SK-N-SH (cell line): ENCODE results near the gene SYCN. TPM values are rescaled to one million over a fixed set of nuclear protein-coding genes. Genes with fewer than 3 reads are reported as not detected.

Experiments used
- CTCF ChIA-PET: fragments of 300-600, 350-600 bp; formaldehyde crosslinking; extraction: SDS; loops from one replicate; lab custom pipeline; 2021; lab: Yijun Ruan, JAX
- POLR2A ChIA-PET: fragments of 350-600 bp; sonication (Branson Sonifier 250); formaldehyde crosslinking; extraction: SDS; loops from one replicate; lab custom pipeline; 2020; ENCODE audit warnings: antibody characterized with exemption, inconsistent platforms; lab: Yijun Ruan, JAX
- DNase-seq: peaks from one replicate; pipeline ENCODE4 v3.0.0; 2012
- H2AFZ ChIP-seq: fragments of 200-600 bp; sonication (generic); 2 replicates; pipeline ENCODE4 v1.8.1; 2016; ENCODE audit warnings: antibody characterized with exemption, mild to moderate bottlenecking, low read depth
- H3F3A ChIP-seq: fragments of 200-600 bp; sonication (generic); replicated peaks from 2 replicates; pipeline ENCODE3; 2016; ENCODE audit warnings: antibody characterized with exemption, mild to moderate bottlenecking; ENCODE audit not compliant: insufficient read depth
- H3K27ac ChIP-seq, 2 experiments: fragments of 200-500 bp in 1 of 2; fragments of 200-600 bp in 1 of 2; sonication (Bioruptor generic) in 1 of 2; sonication (generic), shearing (Covaris generic) in 1 of 2; 2 replicates each; pipeline versions ENCODE4 v1.5.1 to v1.6.1; 2014 to 2016; ENCODE audit warnings: low read depth in 2 of 2, inconsistent platforms in 1 of 2, low read length in 1 of 2, mild to moderate bottlenecking in 1 of 2, mixed read lengths in 1 of 2
- H3K27me3 ChIP-seq: fragments of 200-600 bp; sonication (generic), shearing (Covaris generic); 2 replicates; pipeline ENCODE4 v1.6.1; 2016; ENCODE audit warnings: mixed run types; ENCODE audit not compliant: insufficient read depth
- H3K36me3 ChIP-seq, 2 experiments: fragments of 200-500 bp in 1 of 2; fragments of 200-600 bp in 1 of 2; sonication (Bioruptor generic) in 1 of 2; sonication (generic) in 1 of 2; replicated peaks in 1 of 2; 2 replicates each; pipeline versions ENCODE3 to v1.5.1; 2014 to 2016; ENCODE audit warnings: low read length in 1 of 2, mild to moderate bottlenecking in 1 of 2; ENCODE audit not compliant: insufficient read depth in 2 of 2, control insufficient read depth in 1 of 2
- H3K4me1 ChIP-seq, 2 experiments: fragments of 200-500 bp in 1 of 2; fragments of 200-600 bp in 1 of 2; sonication (Bioruptor generic) in 1 of 2; sonication (generic), shearing (Covaris generic) in 1 of 2; 2 replicates each; pipeline versions ENCODE4 v1.5.1 to v1.6.1; 2014 to 2016; ENCODE audit warnings: low read depth in 1 of 2, low read length in 1 of 2, mixed run types in 1 of 2; ENCODE audit not compliant: insufficient read depth in 2 of 2, control insufficient read depth in 1 of 2
- H3K4me2 ChIP-seq: fragments of 200-600 bp; sonication (generic), shearing (Covaris generic); 2 replicates; pipeline ENCODE4 v1.6.1; 2017; ENCODE audit warnings: mixed run types
- H3K4me3 ChIP-seq, 2 experiments: fragments of 200-500 bp in 1 of 2; fragments of 200-600 bp in 1 of 2; sonication (Bioruptor generic) in 1 of 2; sonication (generic), shearing (Covaris generic) in 1 of 2; 2 replicates each; pipeline versions ENCODE4 v1.5.1 to v1.8.1; 2014 to 2016; ENCODE audit warnings: low read depth in 2 of 2, inconsistent platforms in 1 of 2, low read length in 1 of 2, mild to moderate bottlenecking in 1 of 2, mixed read lengths in 1 of 2, moderate library complexity in 1 of 2
- H3K79me2 ChIP-seq: fragments of 200-600 bp; sonication (generic); 2 replicates; pipeline ENCODE4 v1.8.1; 2017; ENCODE audit warnings: mild to moderate bottlenecking; ENCODE audit not compliant: insufficient read depth
- H3K9ac ChIP-seq: fragments of 200-600 bp; sonication (generic); 2 replicates; pipeline ENCODE4 v1.6.1; 2017; ENCODE audit warnings: mixed run types
- H3K9me2 ChIP-seq: fragments of 200-600 bp; sonication (generic); 2 replicates; pipeline ENCODE4 v1.6.1; 2017; ENCODE audit warnings: mixed run types
- H3K9me3 ChIP-seq: fragments of 200-600 bp; sonication (generic); 2 replicates; pipeline ENCODE4 v1.6.1; 2017; ENCODE audit warnings: mixed run types, mild to moderate bottlenecking, moderate library complexity
- H4K20me1 ChIP-seq: fragments of 200-600 bp; sonication (generic); 2 replicates; pipeline ENCODE4 v1.6.1; 2017; ENCODE audit warnings: mild to moderate bottlenecking, mixed run types; ENCODE audit not compliant: insufficient read depth
- GATA2 ChIP-seq: sonication (generic); formaldehyde crosslinking; IDR thresholded peaks from 2 replicates; pipeline ENCODE4 v1.5.0; 2020; ENCODE audit warnings: mild to moderate bottlenecking, missing genetic modification reagents
- PBX3 ChIP-seq: IDR thresholded peaks from 2 replicates; pipeline ENCODE4; 2012
- REST ChIP-seq: IDR thresholded peaks from 2 replicates; pipeline ENCODE4 v1.6.1; 2012; ENCODE audit warnings: mild to moderate bottlenecking, low read depth, low read length, moderate library complexity
- RFX5 ChIP-seq: IDR thresholded peaks from 2 replicates; pipeline ENCODE4 v1.6.1; 2012; ENCODE audit warnings: mild to moderate bottlenecking, improper control_type of control experiment, low read length
- RXRA ChIP-seq: IDR thresholded peaks from 2 replicates; pipeline ENCODE4 v1.4.0; 2012; ENCODE audit warnings: low read depth, mild to moderate bottlenecking, borderline replicate concordance
- TAF1 ChIP-seq: IDR thresholded peaks from 2 replicates; pipeline ENCODE4 v1.6.1; 2012; ENCODE audit warnings: low read depth, mild to moderate bottlenecking, low read length, moderate library complexity, borderline replicate concordance
- TCF12 ChIP-seq: IDR thresholded peaks from 2 replicates; pipeline ENCODE4 v1.4.0; 2012
- TEAD4 ChIP-seq: IDR thresholded peaks from 2 replicates; pipeline ENCODE4 v1.4.0; 2012; ENCODE audit warnings: mild to moderate bottlenecking, borderline replicate concordance; ENCODE audit not compliant: insufficient read depth
- USF1 ChIP-seq: IDR thresholded peaks from 2 replicates; pipeline ENCODE4 v1.4.0; 2012; ENCODE audit warnings: low read depth, borderline replicate concordance
- WGBS: methylation state at CpG from one replicate; pipeline ENCODE4 v1.1.6; 2017; ENCODE audit warnings: low lambda C conversion rate; 5-methylcytosine and 5-hydroxymethylcytosine counted together
- polyA plus RNA-seq, 3 experiments: library from polyadenylated mRNA; depleted of rRNA; stranded (reverse); fragments of >200 nt; gene quantifications; 2 replicates each; pipeline ENCODE4 v1.2.3, GENCODE V29; 2012
- TF ChIP-seq, protein P1 (sequence below): IDR thresholded peaks from 2 replicates; pipeline ENCODE4 v1.4.0; 2012; ENCODE audit warnings: low read depth, borderline replicate concordance

Gene SYCN
- polyA plus RNA-seq, 1 of the 3 experiments (the other 2 are of a cell fraction) = not detected

DNA sequence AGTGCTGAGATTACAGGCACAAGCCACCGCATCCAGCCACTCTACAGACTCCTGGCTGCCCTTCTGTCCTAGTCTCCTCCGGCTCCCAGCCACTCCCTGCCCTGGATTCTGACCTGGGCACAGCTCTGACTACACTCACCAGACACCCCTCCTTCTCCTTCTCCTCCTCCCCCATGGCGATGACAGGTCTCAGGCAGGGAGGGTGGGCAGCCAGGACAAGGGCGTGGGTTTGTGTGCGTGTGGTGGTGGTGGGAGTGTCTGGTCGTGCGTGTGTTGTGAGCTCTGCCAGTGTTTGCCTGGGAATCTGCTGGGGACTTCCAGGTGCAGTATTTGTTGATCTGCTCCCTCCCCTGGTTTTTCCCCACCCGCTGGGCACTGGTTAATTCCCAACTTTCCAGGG is 10.3 kb downstream of the SYCN start:
- Histone ChIP-seq H4K20me1 (no peaks in the 10 kb centered on the region), H3K9me2 (no peaks in the 10 kb centered on the region), H2AFZ (no peak overlapping the region), H3F3A (no peaks in the 10 kb centered on the region), H3K36me3 (no peaks in the 10 kb centered on the region), H3K4me2 (no peak overlapping the region), H3K9me3 (no peaks in the 10 kb centered on the region), H3K4me3 (no peak overlapping the region), H3K27ac (no peak overlapping the region), H3K9ac (no peak overlapping the region), H3K4me1 (peaks cover 0 to 11% of the 10 kb centered on the region in 2 experiments; a peak in 1 of 4 replicates), H3K79me2 (no peaks in the 10 kb centered on the region), H3K27me3 (peaks cover 27% of the 10 kb centered on the region; the same call in 1 of the 2 replicates)
- TF ChIP-seq PBX3 = no peak
- TF ChIP-seq, protein P1, sequence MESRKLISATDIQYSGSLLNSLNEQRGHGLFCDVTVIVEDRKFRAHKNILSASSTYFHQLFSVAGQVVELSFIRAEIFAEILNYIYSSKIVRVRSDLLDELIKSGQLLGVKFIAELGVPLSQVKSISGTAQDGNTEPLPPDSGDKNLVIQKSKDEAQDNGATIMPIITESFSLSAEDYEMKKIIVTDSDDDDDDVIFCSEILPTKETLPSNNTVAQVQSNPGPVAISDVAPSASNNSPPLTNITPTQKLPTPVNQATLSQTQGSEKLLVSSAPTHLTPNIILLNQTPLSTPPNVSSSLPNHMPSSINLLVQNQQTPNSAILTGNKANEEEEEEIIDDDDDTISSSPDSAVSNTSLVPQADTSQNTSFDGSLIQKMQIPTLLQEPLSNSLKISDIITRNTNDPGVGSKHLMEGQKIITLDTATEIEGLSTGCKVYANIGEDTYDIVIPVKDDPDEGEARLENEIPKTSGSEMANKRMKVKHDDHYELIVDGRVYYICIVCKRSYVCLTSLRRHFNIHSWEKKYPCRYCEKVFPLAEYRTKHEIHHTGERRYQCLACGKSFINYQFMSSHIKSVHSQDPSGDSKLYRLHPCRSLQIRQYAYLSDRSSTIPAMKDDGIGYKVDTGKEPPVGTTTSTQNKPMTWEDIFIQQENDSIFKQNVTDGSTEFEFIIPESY = no peak
- no peak for TF ChIP-seq REST
- no peak for TF ChIP-seq RFX5
- no peak for TF ChIP-seq TCF12
- no peak for TF ChIP-seq USF1
- no peak for TF ChIP-seq RXRA
- TF ChIP-seq GATA2 = no peak
- TF ChIP-seq TAF1 = no peak
- TF ChIP-seq TEAD4 = no peak
- 49% methylated on average over 8 of the region's 8 CpGs for WGBS
- ChIA-PET CTCF (interaction anchor here (0.9 to 3.5 kb wide), 2 partner anchors 72 to 84 kb away, joined by 3 to 16 read pairs; no protein-coding TSS in a partner anchor), POLR2A (no interaction called here)
- no peak for DNase-seq
